Tibial nerve (tissue), 4 donors: ENCODE data around the gene NCSTN. TPM values are rescaled to one million over a fixed set of nuclear protein-coding genes. Genes with fewer than 3 reads are reported as not detected.

ENCODE experiments used
- DNase-seq, 2 donors: peaks; one replicate each; pipeline ENCODE4 v3.0.0-alpha.2; 2019; ENCODE audit warnings: low spot score in 2 of 2
- H3K27ac ChIP-seq, 4 donors: fragments of 200-600 bp; sonication (generic) in 3 of 4; one replicate each; pipeline ENCODE4 v1.5.1; 2017 to 2019; ENCODE audit warnings: mild to moderate bottlenecking in 1 of 4
- H3K27me3 ChIP-seq, 2 donors: fragments of 200-600 bp; sonication (generic) in 1 of 2; one replicate each; pipeline versions ENCODE4 v1.5.1 to v1.6.0; 2017 to 2019
- H3K36me3 ChIP-seq, 3 donors: fragments of 200-600 bp; sonication (generic); one replicate each; pipeline ENCODE4 v1.5.1; 2018 to 2019
- H3K4me1 ChIP-seq, 4 donors: fragments of 200-600 bp; sonication (generic) in 3 of 4; one replicate each; pipeline ENCODE4 v1.5.1; 2017 to 2019
- H3K4me3 ChIP-seq, 4 donors: fragments of 200-600 bp; sonication (generic) in 3 of 4; one replicate each; pipeline ENCODE4 v1.5.1; 2017 to 2019; ENCODE audit warnings: mild to moderate bottlenecking in 1 of 4, moderate library complexity in 1 of 4
- H3K9me3 ChIP-seq, 4 donors: fragments of 200-600 bp; sonication (generic) in 3 of 4; one replicate each; pipeline ENCODE4 v1.5.1; 2017 to 2019
- EP300 ChIP-seq, 2 donors: sonication (generic); formaldehyde crosslinking; IDR thresholded peaks; one replicate each; pipeline ENCODE4 v1.6.1; 2017; ENCODE audit warnings: antibody characterized with exemption in 2 of 2, mild to moderate bottlenecking in 1 of 2
- POLR2A ChIP-seq, 2 donors: fragments of 450-650 bp; IDR thresholded peaks; one replicate each; pipeline ENCODE4 v1.6.1; 2017; ENCODE audit warnings: antibody characterized with exemption in 2 of 2, mild to moderate bottlenecking in 2 of 2, moderate library complexity in 2 of 2
- WGBS, 2 donors: methylation state at CpG; one replicate each; pipeline ENCODE4 v1.1.5; 2018; 5-methylcytosine and 5-hydroxymethylcytosine counted together
- total RNA-seq, 4 donors: library from RNA; depleted of rRNA; stranded (reverse); fragments of >200 nt; gene quantifications; one replicate each; pipeline ENCODE4 v1.1.0, GENCODE V29; 2016
- TF ChIP-seq, protein P1 (sequence below), 5 experiments: fragments of 200-600 bp in 3 of 5; fragments of 450-650 bp in 2 of 5; sonication (generic) in 3 of 5; IDR thresholded peaks; one replicate each; pipeline ENCODE4 v1.5.1; 2016 to 2019; ENCODE audit warnings: antibody characterized with exemption in 5 of 5, mild to moderate bottlenecking in 3 of 5, moderate library complexity in 2 of 5

The NCSTN gene
- total RNA-seq, 4 donors from 2014 or later, result 60.6 to 85.5 (median 73.0) TPM

DNA sequence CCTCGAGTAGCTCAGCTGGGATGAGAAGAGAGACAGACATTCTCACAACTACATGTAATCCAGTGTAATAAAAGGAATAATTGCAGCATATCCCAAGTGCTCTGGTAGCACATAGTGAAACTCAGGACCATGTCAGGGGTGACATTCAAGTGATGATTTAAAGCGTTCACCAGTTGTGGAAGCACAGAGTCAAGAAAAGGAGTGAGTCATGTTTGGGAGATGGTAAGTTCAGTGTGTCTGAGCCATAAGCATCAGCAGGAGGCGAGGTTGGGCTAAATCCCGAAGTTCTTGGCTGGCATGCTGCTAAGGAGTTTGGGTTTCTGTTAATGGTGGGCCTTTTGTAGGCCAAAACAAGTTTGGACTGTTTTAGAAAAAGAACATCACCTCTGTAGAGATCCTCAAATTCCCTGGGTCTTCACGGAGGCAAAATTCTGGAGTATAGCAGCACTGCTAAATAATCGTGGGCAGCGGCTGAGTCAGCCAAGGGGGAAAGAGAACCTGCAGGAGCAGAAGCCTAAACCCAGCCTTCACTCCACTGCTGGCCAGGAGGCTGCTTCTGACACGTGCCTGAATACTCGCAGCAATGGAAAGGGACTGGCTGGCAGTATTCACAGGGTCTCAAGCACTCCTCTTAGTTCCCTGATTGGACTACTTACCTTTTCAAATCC is 16.5 kb downstream of the NCSTN start:
- H3K36me3 ChIP-seq, result peaks cover 0 to 63% (median 21%) of the 10 kb centered on the region in 3 donors
- no peak for TF ChIP-seq EP300 (IDR thresholded peaks at IDR 0.05)
- no peak for TF ChIP-seq POLR2A (IDR thresholded peaks at IDR 0.05)
- TF ChIP-seq, protein P1, sequence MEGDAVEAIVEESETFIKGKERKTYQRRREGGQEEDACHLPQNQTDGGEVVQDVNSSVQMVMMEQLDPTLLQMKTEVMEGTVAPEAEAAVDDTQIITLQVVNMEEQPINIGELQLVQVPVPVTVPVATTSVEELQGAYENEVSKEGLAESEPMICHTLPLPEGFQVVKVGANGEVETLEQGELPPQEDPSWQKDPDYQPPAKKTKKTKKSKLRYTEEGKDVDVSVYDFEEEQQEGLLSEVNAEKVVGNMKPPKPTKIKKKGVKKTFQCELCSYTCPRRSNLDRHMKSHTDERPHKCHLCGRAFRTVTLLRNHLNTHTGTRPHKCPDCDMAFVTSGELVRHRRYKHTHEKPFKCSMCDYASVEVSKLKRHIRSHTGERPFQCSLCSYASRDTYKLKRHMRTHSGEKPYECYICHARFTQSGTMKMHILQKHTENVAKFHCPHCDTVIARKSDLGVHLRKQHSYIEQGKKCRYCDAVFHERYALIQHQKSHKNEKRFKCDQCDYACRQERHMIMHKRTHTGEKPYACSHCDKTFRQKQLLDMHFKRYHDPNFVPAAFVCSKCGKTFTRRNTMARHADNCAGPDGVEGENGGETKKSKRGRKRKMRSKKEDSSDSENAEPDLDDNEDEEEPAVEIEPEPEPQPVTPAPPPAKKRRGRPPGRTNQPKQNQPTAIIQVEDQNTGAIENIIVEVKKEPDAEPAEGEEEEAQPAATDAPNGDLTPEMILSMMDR (IDR thresholded peaks at IDR 0.05), result no peak
- H3K4me3 ChIP-seq, result no peak overlapping the region
- no peak for DNase-seq
- WGBS, 2 donors, result 68 to 78% methylated on average over 9 of the region's 9 CpGs
- H3K27me3 ChIP-seq, result no peaks in the 10 kb centered on the region
- H3K4me1 ChIP-seq, result no peaks in the 10 kb centered on the region
- H3K27ac ChIP-seq, result no peak overlapping the region
- no peaks in the 10 kb centered on the region for H3K9me3 ChIP-seq

DNA sequence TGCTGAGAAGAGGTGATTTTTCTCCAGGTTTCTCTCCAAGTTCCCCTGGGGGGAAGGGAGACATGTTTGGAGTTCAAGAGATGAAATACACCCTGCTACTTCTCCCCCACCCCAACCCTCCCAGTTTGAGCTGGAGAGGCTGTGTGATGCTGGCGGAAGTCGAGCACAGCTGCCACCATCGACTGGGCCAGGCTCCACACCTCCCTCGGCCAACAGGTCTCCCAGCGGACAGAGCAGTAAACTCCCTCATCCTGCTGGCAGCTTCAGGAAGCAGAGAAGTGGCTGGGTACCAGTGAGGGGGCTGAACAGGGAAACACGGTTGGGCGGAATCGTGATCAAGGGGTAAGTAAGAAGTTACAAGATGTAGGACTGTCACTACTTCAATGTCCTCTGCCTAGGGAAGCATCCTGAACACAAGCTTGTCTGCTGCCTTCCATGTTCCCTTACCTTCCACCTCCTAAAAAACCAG is 17.1 kb downstream of the NCSTN start:
- no peaks in the 10 kb centered on the region for H3K4me1 ChIP-seq
- no peak for DNase-seq
- no peak for TF ChIP-seq POLR2A (IDR thresholded peaks at IDR 0.05)
- TF ChIP-seq, protein P1 (IDR thresholded peaks at IDR 0.05), result no peak
- no peak for TF ChIP-seq EP300 (IDR thresholded peaks at IDR 0.05)
- H3K27ac ChIP-seq, result no peak overlapping the region
- H3K9me3 ChIP-seq, result no peaks in the 10 kb centered on the region
- H3K4me3 ChIP-seq, result no peak overlapping the region
- H3K36me3 ChIP-seq, result peaks cover 0 to 58% (median 20%) of the 10 kb centered on the region in 3 donors
- 79 to 84% methylated on average over 8 of the region's 8 CpGs for WGBS, 2 donors
- no peaks in the 10 kb centered on the region for H3K27me3 ChIP-seq

DNA sequence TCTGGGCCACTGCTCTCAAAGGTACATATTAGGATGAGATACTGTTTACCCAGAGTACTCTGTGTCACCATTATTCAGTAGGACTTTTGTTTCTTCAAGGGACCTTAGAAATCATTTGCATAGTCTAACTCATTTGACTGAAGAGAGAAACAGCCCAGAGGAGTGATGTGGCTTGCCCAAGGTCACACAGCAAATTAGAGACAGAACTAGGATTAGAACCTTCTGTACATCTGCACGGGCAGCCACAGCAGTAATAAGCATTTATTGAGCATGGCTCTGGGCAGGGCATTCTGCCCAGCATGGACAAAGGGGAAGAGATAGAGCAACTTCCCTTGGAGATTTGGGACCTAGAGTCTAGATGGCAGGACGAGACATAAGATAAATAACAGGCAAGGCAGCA is 18.0 kb downstream of the NCSTN start:
- no peak for DNase-seq
- Histone ChIP-seq H3K9me3 (no peaks in the 10 kb centered on the region), H3K36me3 (peaks cover 0 to 48% (median 12%) of the 10 kb centered on the region in 3 donors), H3K4me1 (no peaks in the 10 kb centered on the region), H3K4me3 (no peak overlapping the region), H3K27me3 (no peaks in the 10 kb centered on the region), H3K27ac (no peak overlapping the region)
- TF ChIP-seq, protein P1 (IDR thresholded peaks at IDR 0.05), result no peak
- no peak for TF ChIP-seq POLR2A (IDR thresholded peaks at IDR 0.05)
- WGBS, 2 donors, result 84 to 86% methylated on average over 2 of the region's 2 CpGs

DNA sequence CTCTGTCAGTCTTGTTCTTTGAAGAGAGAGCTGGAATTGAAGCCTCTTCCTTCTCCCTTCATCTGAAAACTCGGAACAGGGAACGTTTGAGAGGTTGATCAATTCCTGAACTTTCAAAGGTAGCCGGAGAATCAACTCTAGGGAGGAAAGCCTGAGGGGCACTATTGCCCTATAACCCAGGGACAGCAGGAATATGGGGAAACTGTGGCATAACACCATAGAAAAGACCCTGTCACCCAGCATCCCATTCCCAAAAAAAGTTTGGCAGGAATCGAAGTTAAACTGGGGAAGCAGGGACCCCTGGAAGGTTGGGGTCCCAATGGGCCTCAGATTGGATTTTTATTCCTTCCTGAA is 18.6 kb downstream of the NCSTN start:
- no peak for DNase-seq
- Histone ChIP-seq H3K4me1 (no peaks in the 10 kb centered on the region), H3K9me3 (no peaks in the 10 kb centered on the region), H3K4me3 (no peak overlapping the region), H3K27ac (no peak overlapping the region), H3K27me3 (no peaks in the 10 kb centered on the region), H3K36me3 (peaks cover 0 to 42% (median 6%) of the 10 kb centered on the region in 3 donors)
- WGBS, 2 donors, result 57 to 60% methylated on average over 4 of the region's 4 CpGs
- TF ChIP-seq POLR2A (IDR thresholded peaks at IDR 0.05) (no peak), EP300 (IDR thresholded peaks at IDR 0.05) (no peak)
- TF ChIP-seq, protein P1 (IDR thresholded peaks at IDR 0.05), result no peak

DNA sequence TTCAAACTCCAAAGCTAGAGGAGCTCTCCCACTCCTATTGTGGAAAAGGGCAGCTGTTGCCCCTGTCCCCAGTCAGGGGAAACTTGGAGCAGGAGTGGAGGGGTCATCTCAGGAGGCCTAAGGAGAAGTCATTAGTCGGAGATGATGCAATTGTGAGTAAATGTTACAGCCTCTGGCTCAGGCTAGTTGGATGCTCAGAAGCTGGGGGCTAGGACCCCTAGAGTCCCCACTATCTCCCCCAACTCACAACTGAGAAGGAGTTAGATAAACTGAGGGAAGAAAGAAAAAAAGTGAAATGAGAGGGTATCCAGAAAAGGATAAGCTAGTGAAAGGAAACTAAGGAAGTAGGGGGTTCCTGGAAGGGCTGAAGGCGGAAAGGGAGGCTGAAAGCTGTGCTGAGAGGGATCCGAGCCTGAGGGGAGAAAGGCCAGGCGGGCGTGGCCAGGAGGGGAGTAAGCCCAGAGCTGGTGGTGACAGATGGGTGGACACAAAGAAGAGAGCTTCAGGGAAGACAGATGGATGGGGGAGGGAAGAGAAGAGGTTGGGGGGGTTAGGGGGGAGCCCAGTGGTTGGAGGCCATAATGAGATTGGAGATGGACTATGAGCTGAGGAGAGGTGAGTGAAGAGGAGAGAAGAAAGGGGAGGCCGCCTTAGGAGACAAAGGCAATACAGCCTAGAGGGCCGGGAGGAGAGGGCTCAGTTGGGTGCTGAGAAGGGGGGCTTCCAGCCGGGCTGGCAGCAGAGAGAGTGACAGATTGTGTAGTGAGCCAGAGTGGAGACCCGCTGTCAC is 19.2 kb downstream of the NCSTN start:
- H3K27me3 ChIP-seq, result no peaks in the 10 kb centered on the region
- 61 to 65% methylated on average over 9 of the region's 9 CpGs for WGBS, 2 donors
- H3K27ac ChIP-seq, result no peak overlapping the region
- H3K9me3 ChIP-seq, result no peaks in the 10 kb centered on the region
- no peak overlapping the region for H3K4me3 ChIP-seq
- no peak for DNase-seq
- TF ChIP-seq, protein P1 (IDR thresholded peaks at IDR 0.05), result no peak
- H3K4me1 ChIP-seq, result no peaks in the 10 kb centered on the region
- H3K36me3 ChIP-seq, result peaks cover 0 to 37% (median 5%) of the 10 kb centered on the region in 3 donors
